Activated CD8-positive, alpha-beta memory T cell treated with anti-CD3 and anti-CD28 coated beads, Interleukin-2, amount 50 U/mL, for 4 hours (primary cell): ENCODE measurements around the gene CENPX.

Experiments
- DNase-seq: peaks from one replicate; pipeline ENCODE4 v3.0.0-alpha.2; 2020

The CENPX gene

GRCh38 chr17:82022310-82022980 lies at the start of gene CENPX:
Gene CENPX, minus strand, starts transcription at chr17:82022878. Its CDS starts 17 bp downstream, at chr17:82022861.
- no peak for DNase-seq

GRCh38 chr17:82070611-82071010 lies 47.9 kb upstream of the CENPX start:
- no peak for DNase-seq

GRCh38 chr17:82065638-82066303 lies 43.1 kb upstream of the CENPX start, which contains the start of gene DUS1L:
Gene DUS1L, minus strand, starts transcription at chr17:82065804. Its CDS starts 745 bp downstream, at chr17:82065059.
- DNase-seq: peak; percentile 72

GRCh38 chr17:82065193-82065637 lies 42.5 kb upstream of the CENPX start:
- DNase-seq: peak; percentile 51

GRCh38 chr17:82064433-82065192 lies 41.9 kb upstream of the CENPX start:
- no peak for DNase-seq

- DNase-seq: no peak
Observed at GRCh38 chr17:82063424-82064415, 41.0 kb upstream of the CENPX start.

GRCh38 chr17:82062984-82063368 lies 40.3 kb upstream of the CENPX start:
- DNase-seq: no peak

- DNase-seq: no peak
Observed at GRCh38 chr17:82062076-82062983, 39.7 kb upstream of the CENPX start.

GRCh38 chr17:82061047-82061925 lies 38.6 kb upstream of the CENPX start:
- no peak for DNase-seq

- no peak for DNase-seq
Observed at GRCh38 chr17:82060614-82061013, 37.9 kb upstream of the CENPX start.

- DNase-seq: no peak
Observed at GRCh38 chr17:82060001-82060380, 37.3 kb upstream of the CENPX start.

- DNase-seq: no peak
Observed at GRCh38 chr17:82059272-82060000, 36.8 kb upstream of the CENPX start.

- DNase-seq: no peak
Observed at GRCh38 chr17:82058855-82059249, 36.2 kb upstream of the CENPX start.

- DNase-seq: no peak
Observed at GRCh38 chr17:82058230-82058854, 35.7 kb upstream of the CENPX start.

- DNase-seq: no peak
Observed at GRCh38 chr17:82056729-82057621, 34.3 kb upstream of the CENPX start.

- DNase-seq: no peak
Observed at GRCh38 chr17:82055965-82056728, 33.5 kb upstream of the CENPX start.
